ENCODE results near the gene EDRF1.

Gene EDRF1

DNA sequence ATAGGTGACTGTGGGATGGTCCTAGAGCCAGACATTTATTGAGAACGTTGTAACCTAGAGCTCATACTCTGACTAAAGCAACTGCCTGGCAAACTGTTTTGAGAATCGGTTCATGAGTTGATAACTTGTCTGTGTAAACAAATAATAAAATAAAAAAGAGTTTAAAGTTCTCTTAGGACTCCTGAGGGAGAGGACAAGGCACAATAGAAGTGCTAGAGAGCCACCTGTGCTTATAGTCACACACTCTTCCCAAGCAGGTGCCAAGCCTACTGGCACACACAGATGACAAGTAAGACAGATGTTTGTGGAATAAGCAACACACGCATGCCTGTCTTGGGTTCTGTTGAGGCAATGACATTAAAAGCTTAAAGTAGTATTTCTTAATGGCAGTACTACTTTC lies 7.9 kb downstream of the EDRF1 start:
- DNase-seq (ENCODE audit: low read depth) = no peak
- no peak for TF ChIP-seq CTCF (conservative IDR thresholded peaks at IDR 0.05; ENCODE audit: control insufficient read depth, insufficient read depth, low read depth, low read length)
- no peak overlapping the region for H3K4me3 ChIP-seq (ENCODE audit: control insufficient read depth, low read depth, low read length)

GRCh38 chr10:125734148-125734547 lies 14.6 kb downstream of the EDRF1 start:
- TF ChIP-seq CTCF (conservative IDR thresholded peaks at IDR 0.05; ENCODE audit: control insufficient read depth, insufficient read depth, low read depth, low read length) = no peak
- H3K4me3 ChIP-seq (ENCODE audit: control insufficient read depth, low read depth, low read length) = no peak overlapping the region
- no peak for DNase-seq (ENCODE audit: low read depth)

- no peak for TF ChIP-seq CTCF (conservative IDR thresholded peaks at IDR 0.05; ENCODE audit: control insufficient read depth, insufficient read depth, low read depth, low read length)
- no peak overlapping the region for H3K4me3 ChIP-seq (ENCODE audit: control insufficient read depth, low read depth, low read length)
- DNase-seq (ENCODE audit: low read depth) = no peak
These were observed 15.3 kb downstream of the EDRF1 start for GRCh38 chr10:125734823-125735222.

- no peak for TF ChIP-seq CTCF (conservative IDR thresholded peaks at IDR 0.05; ENCODE audit: control insufficient read depth, insufficient read depth, low read depth, low read length)
- DNase-seq (ENCODE audit: low read depth) = no peak
- no peak overlapping the region for H3K4me3 ChIP-seq (ENCODE audit: control insufficient read depth, low read depth, low read length)
These were observed 18.7 kb downstream of the EDRF1 start for GRCh38 chr10:125738206-125738605.

- no peak overlapping the region for H3K4me3 ChIP-seq (ENCODE audit: control insufficient read depth, low read depth, low read length)
- no peak for DNase-seq (ENCODE audit: low read depth)
- no peak for TF ChIP-seq CTCF (conservative IDR thresholded peaks at IDR 0.05; ENCODE audit: control insufficient read depth, insufficient read depth, low read depth, low read length)
These were observed 20.6 kb downstream of the EDRF1 start for GRCh38 chr10:125739994-125740679.

- no peak overlapping the region for H3K4me3 ChIP-seq (ENCODE audit: control insufficient read depth, low read depth, low read length)
- no peak for TF ChIP-seq CTCF (conservative IDR thresholded peaks at IDR 0.05; ENCODE audit: control insufficient read depth, insufficient read depth, low read depth, low read length)
- peak; percentile 3 for DNase-seq (ENCODE audit: low read depth)
These were observed 23.0 kb downstream of the EDRF1 start for GRCh38 chr10:125742465-125742864.

- no peak for DNase-seq (ENCODE audit: low read depth)
- no peak for TF ChIP-seq CTCF (conservative IDR thresholded peaks at IDR 0.05; ENCODE audit: control insufficient read depth, insufficient read depth, low read depth, low read length)
- H3K4me3 ChIP-seq (ENCODE audit: control insufficient read depth, low read depth, low read length) = no peak overlapping the region
These were observed 25.4 kb downstream of the EDRF1 start for GRCh38 chr10:125744909-125745308.

Measured in fibroblast of mammary gland (primary cell).